GM18909 (cell line): ENCODE data around the gene LHFPL2.

Experiments used
- ATAC-seq: cut with Tn5 transposase; IDR thresholded peaks from one replicate; pipeline ENCODE4 v1.9.1; 2021; ENCODE audit warnings: mild to moderate bottlenecking; ENCODE audit not compliant: unreplicated experiment, poor library complexity

The LHFPL2 gene

DNA sequence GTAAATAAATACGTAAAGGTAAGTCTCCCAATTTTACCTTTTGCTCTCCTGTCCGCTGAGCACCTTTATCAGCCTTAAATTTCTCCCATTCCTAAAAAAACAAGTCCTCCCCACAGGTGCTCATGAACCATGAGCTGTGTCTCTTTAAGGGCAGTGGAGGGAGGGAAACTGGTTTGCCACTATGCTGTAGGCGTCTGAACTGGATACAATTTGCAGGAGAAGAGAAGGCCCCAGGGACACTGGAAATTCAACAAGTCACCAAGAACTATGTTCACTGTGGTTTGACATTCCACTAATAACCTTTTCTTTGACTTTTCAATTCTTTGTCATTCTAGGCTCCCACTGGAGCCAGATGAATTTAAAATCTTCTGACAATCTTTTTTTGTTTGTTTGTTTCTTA, 72.2 kb downstream of the LHFPL2 start:
- ATAC-seq, result no peak

DNA sequence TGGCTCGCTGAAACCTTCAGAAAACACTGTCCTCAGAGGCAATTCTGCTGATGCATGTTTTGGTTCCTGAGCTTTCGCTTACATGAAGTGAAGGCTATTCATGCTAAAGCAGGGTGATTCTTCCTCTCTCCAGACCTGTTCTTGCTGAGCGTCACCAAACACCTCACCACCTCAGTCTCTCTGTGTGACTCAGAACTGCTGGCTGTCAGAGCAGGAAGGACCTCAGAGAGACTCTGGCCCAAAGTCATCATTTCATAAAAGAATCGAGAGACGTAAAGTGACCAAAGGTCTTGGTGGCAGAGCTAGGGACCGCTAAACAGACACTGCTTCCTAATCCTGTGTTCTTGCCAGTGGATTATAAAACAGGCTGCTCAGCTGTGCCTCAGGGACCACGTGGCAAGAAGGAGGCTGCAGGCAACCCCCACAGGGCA, 73.8 kb downstream of the LHFPL2 start:
- peak; percentile 71 for ATAC-seq

GRCh38 chr5:78574131-78574673, 74.4 kb downstream of the LHFPL2 start:
- peak; percentile 42 for ATAC-seq

GRCh38 chr5:78573318-78573717, 75.3 kb downstream of the LHFPL2 start:
- ATAC-seq, result no peak

GRCh38 chr5:78570646-78571045, 77.9 kb downstream of the LHFPL2 start:
- no peak for ATAC-seq

DNA sequence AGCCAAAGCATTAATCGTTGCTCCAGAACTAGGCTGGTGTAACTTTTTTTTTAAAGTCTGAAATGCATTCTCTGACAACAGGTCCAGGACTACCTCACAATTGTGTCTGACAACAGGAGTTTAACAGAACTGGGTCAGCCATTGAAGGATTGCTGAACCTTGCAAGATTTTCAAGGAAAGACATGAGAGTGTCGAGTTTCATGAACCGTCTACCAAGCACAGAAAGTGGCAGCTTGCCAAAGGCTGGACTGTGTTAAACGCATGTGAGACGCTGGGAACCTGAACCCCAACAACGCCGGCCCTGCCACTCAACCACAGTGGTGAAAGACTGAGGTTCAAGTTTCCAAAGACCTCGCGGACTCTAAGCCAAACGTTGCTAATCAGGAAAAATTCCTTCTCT, 79.1 kb downstream of the LHFPL2 start:
- no peak for ATAC-seq

GRCh38 chr5:78568676-78569075, 79.9 kb downstream of the LHFPL2 start:
- no peak for ATAC-seq

DNA sequence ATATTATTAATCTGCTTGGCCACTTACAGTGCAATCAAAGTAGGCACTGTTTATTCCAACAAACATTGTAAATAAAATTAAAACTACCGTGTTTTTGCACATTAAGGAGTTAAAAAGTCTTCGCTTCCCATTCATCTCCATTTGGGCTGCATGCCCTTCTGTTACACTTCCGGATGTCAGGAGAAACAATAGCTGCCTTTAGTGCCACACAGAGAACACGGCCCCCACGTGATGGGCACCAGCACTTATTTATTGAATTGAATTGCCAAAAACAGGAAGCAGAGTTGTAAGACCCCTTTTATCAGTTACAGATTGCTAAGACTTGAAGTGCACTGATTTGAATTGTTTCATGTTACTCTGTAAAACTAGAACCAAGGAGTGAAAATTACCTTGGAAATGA, 80.4 kb downstream of the LHFPL2 start:
- ATAC-seq, result no peak

DNA sequence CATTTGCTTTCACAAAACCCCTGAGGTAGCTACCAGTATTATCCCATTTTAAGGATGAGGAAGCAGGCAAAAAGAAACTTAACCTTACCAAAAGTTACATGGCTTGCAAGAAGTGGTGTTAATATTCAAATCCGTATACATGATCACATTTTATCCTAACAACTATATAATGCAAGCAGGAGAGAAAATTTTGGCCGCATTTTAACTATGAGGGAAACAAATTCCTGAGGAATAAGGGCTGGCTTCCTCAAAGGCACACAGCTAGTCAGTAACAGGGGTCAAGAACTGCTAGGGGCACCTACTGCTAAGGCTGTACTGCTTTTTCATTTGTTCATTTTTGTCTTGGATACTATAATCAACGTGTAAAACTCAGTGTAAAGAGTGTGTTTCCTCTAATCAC, 81.0 kb downstream of the LHFPL2 start:
- ATAC-seq, result no peak

GRCh38 chr5:78566747-78567425, 81.7 kb downstream of the LHFPL2 start:
- ATAC-seq, result no peak

DNA sequence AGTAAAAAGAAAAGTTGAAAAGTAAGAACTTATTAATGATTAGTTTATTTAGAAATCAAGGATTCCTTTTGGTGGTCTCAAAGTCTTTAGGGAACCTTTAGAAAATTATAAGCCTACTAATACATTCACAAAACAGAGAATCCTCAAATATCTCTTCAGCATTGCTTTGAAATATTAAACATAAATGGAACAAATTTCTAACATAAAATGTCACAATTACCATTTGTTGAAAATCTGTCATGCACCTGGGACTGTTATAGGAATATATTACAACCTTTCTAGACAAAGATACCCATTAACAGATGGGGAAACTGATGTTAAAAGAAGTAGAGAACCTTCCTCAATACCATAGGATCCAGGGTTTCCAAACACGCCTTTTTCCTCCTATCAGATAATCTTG, 83.2 kb downstream of the LHFPL2 start:
- no peak for ATAC-seq

DNA sequence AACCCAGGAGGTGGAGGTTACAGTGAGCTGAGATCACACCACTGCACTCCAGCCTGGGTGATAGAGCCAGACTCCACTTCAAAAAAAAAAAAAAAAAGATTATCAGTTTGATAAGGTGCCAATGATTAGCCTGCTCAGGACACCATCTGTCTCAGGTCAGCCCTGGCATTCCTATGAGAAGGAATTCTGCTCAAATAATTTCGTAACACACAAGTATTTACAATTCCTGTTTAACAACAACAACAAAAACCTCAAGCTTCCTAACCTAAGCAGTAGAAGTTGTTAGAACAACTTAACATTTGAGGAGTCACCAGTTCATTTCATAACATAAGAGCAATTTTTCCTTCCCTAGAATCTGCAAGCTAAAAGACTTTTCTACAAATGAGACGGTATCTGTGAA, 85.0 kb downstream of the LHFPL2 start:
- ATAC-seq, result no peak

DNA sequence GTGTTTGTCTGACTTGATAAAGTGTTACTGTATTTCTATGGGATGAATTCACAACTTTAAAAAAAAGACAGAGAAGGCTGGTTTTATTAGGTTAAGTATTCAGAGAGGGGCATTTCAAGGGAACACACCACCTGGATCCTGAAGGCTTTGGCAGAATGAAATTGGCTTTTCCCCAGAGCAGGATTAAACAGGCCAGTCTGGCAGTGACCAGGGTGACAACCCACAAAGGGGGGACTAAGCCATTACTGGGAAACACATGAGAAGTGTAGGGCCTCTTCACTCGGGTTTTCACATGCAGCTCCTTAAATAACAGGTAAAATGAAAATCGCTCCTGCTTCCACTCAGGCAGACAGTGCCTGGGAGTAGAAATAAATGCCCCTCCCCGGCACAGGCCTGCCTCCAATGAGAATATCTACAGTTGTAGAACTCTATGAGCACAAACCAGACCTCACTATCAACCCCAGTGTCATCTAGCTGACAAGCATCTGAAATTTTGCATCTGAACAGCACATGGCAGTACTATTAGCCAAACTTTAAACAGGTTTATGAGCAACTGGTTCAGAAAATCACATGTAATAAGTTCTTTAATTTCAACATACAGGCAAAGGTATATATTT, 85.8 kb downstream of the LHFPL2 start:
- ATAC-seq, result no peak

GRCh38 chr5:78562001-78562400, 86.6 kb downstream of the LHFPL2 start:
- no peak for ATAC-seq

GRCh38 chr5:78561261-78561660, 87.3 kb downstream of the LHFPL2 start:
- ATAC-seq, result no peak

- ATAC-seq, result no peak
Measured at GRCh38 chr5:78560000-78560855, 88.3 kb downstream of the LHFPL2 start.

DNA sequence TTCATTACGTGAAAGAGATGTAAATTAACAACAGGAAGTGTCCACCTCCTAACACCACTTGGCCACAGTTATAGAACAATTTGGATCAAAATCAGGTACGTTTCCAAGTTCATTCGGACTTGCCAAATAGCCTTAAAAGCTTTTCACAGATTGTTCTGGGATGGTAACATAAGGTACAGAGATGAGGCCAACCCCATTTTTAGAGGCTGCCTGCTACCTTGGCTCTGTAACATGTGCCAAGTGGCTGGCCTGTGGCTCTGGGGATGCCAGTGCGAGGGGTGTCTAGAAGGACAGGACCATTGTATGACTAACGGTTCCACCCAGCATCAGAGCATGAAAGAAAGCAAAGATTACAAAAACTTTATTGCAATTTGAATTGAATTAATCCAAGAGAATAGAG, 91.0 kb downstream of the LHFPL2 start:
- no peak for ATAC-seq

- ATAC-seq, result no peak
Measured at GRCh38 chr5:78555870-78556269, 92.7 kb downstream of the LHFPL2 start.

DNA sequence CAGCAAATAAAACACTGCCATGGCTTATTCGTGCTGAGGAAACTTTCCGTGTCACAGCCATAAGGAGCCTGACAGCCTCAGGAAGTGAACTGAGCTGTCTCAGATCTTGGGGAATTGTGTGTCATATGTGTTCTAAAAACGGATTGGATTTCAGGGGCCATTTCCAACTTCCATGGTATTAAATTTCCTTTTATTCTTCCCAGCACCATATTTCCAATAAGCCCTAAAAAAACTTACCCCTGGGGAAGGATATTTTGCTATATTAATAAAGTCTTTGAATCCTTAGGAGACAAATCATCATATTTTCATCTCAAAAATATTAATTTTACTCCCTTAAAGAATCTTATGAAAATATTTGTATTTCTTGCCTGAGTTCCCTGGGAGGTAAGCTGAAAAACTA, 93.9 kb downstream of the LHFPL2 start:
- ATAC-seq, result no peak

DNA sequence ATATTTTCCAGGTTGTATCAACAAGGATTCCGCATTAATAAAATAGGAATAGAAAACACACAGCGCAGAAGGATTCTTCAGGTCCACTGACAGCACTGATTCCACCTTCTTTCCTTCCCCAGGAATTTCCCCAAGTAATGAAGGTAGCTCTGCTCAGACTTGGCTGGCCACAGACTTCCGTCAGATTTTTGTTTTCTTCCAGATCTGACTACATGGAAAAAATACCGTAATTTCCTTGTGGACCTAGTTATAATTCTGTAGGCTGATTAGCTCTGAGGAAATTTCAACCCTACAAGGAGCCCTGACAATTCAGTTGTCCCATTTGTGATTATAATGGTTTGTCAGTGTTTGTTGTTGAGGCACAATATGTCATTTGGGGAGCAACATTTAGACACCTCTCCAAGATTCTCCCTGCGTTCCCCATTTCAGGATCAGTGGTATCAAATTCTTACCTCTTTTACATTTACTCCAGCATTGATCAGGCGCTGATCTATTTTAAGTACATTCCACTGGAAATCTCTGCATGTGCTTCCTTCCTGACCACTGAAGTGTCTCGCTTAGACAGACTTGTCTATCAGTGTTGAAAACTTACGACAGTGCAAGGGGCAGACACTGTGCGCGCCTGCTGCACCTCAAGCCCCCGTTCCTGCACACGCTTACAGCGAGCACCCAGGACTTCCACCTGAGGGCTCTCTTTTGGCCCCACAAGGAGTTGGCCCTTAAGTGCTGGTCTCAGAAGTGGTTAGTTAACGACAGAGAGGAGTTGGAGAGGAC, 94.8 kb downstream of the LHFPL2 start:
- no peak for ATAC-seq
